Measurements from ENCODE around the gene KDM5C.

GRCh38 chrX:53241558-53241957 lies 16.6 kb upstream of the KDM5C start:
- TF ChIP-seq YY1 (IDR thresholded peaks at IDR 0.05; ENCODE audit: insufficient read depth, insufficient read length) (no peak), SUZ12 (IDR thresholded peaks at IDR 0.05; ENCODE audit: extremely low read depth, insufficient read depth, insufficient read length) (no peak)

Measured in NT2/D1 (cell line).